Mononuclear cell (primary cell): ENCODE results near the gene RRBP1. TPM values are rescaled to one million over a fixed set of nuclear protein-coding genes. Genes with fewer than 3 reads are reported as not detected.

Source experiments
- H3K27me3 ChIP-seq: 2 replicates; pipeline ENCODE4 v1.6.0; 2011; ENCODE audit warnings: low read length, control low read depth; ENCODE audit not compliant: insufficient read depth
- H3K4me1 ChIP-seq: 2 replicates; pipeline ENCODE4 v1.5.1; 2011; ENCODE audit warnings: mild to moderate bottlenecking, low read length, control low read depth; ENCODE audit not compliant: insufficient read depth
- H3K4me3 ChIP-seq: 2 replicates; pipeline ENCODE4 v1.5.1; 2011; ENCODE audit warnings: mild to moderate bottlenecking, low read length, moderate library complexity
- H3K9me3 ChIP-seq: 2 replicates; pipeline ENCODE4 v1.5.1; 2011; ENCODE audit warnings: low read depth, mild to moderate bottlenecking, control low read depth, low read length
- total RNA-seq: library from RNA; depleted of rRNA; stranded (reverse); fragments of >200 nt; gene quantifications from one replicate; pipeline ENCODE4 v1.2.3, GENCODE V29; 2012

The RRBP1 gene
- total RNA-seq, 1 donor, result 16.4 TPM

- Histone ChIP-seq H3K9me3 (no peaks in the 10 kb centered on the region), H3K27me3 (no peaks in the 10 kb centered on the region), H3K4me3 (no peak overlapping the region), H3K4me1 (peaks cover 29% of the 10 kb centered on the region)
Observed at GRCh38 chr20:17614812-17615644, 67.0 kb downstream of the RRBP1 start.

- Histone ChIP-seq H3K4me3 (no peak overlapping the region), H3K4me1 (peaks cover 37% of the 10 kb centered on the region), H3K9me3 (no peaks in the 10 kb centered on the region), H3K27me3 (no peaks in the 10 kb centered on the region)
Observed at GRCh38 chr20:17614176-17614811, 67.7 kb downstream of the RRBP1 start.

GRCh38 chr20:17613328-17614175 lies 68.5 kb downstream of the RRBP1 start:
- Histone ChIP-seq H3K9me3 (no peaks in the 10 kb centered on the region), H3K27me3 (no peaks in the 10 kb centered on the region), H3K4me3 (no peak overlapping the region), H3K4me1 (peaks cover 40% of the 10 kb centered on the region)

- Histone ChIP-seq H3K4me1 (peaks cover 40% of the 10 kb centered on the region), H3K27me3 (no peaks in the 10 kb centered on the region), H3K4me3 (no peak overlapping the region), H3K9me3 (no peaks in the 10 kb centered on the region)
Observed at GRCh38 chr20:17612992-17613327, 69.1 kb downstream of the RRBP1 start.

- Histone ChIP-seq H3K4me3 (no peak overlapping the region), H3K27me3 (no peaks in the 10 kb centered on the region), H3K9me3 (no peaks in the 10 kb centered on the region), H3K4me1 (peaks cover 40% of the 10 kb centered on the region)
Observed at GRCh38 chr20:17612287-17612991, 69.6 kb downstream of the RRBP1 start.

- H3K4me1 ChIP-seq, result peaks cover 40% of the 10 kb centered on the region
- no peak overlapping the region for H3K4me3 ChIP-seq
Observed at GRCh38 chr20:17611540-17612286, 70.3 kb downstream of the RRBP1 start.

GRCh38 chr20:17611290-17611539 lies 70.8 kb downstream of the RRBP1 start:
- Histone ChIP-seq H3K4me1 (peaks cover 40% of the 10 kb centered on the region), H3K9me3 (no peaks in the 10 kb centered on the region), H3K27me3 (no peaks in the 10 kb centered on the region), H3K4me3 (no peak overlapping the region)

More at GRCh38 chr20:17611540-17612286, 70.3 kb downstream of the RRBP1 start:
- Histone ChIP-seq H3K9me3 (no peaks in the 10 kb centered on the region), H3K27me3 (no peaks in the 10 kb centered on the region)

- Histone ChIP-seq H3K4me3 (no peak overlapping the region), H3K4me1 (peaks cover 40% of the 10 kb centered on the region), H3K27me3 (no peaks in the 10 kb centered on the region), H3K9me3 (no peaks in the 10 kb centered on the region)
Observed at GRCh38 chr20:17610566-17611289, 71.3 kb downstream of the RRBP1 start.

GRCh38 chr20:17609811-17610377 lies 72.1 kb downstream of the RRBP1 start:
- no peak overlapping the region for H3K4me3 ChIP-seq
- H3K4me1 ChIP-seq, result peaks cover 40% of the 10 kb centered on the region
- H3K27me3 ChIP-seq, result no peaks in the 10 kb centered on the region
- no peaks in the 10 kb centered on the region for H3K9me3 ChIP-seq

- no peaks in the 10 kb centered on the region for H3K27me3 ChIP-seq
- no peaks in the 10 kb centered on the region for H3K9me3 ChIP-seq
- H3K4me1 ChIP-seq, result peaks cover 40% of the 10 kb centered on the region
- no peak overlapping the region for H3K4me3 ChIP-seq
Observed at GRCh38 chr20:17608701-17609497, 73.1 kb downstream of the RRBP1 start.

- Histone ChIP-seq H3K9me3 (no peaks in the 10 kb centered on the region), H3K27me3 (no peaks in the 10 kb centered on the region), H3K4me1 (peaks cover 19% of the 10 kb centered on the region), H3K4me3 (no peak overlapping the region)
Observed at GRCh38 chr20:17606001-17606400, 76.0 kb downstream of the RRBP1 start.

- no peaks in the 10 kb centered on the region for H3K9me3 ChIP-seq
- H3K4me3 ChIP-seq, result no peak overlapping the region
- H3K27me3 ChIP-seq, result no peaks in the 10 kb centered on the region
- peaks cover 12% of the 10 kb centered on the region for H3K4me1 ChIP-seq
Observed at GRCh38 chr20:17605131-17605660, 76.8 kb downstream of the RRBP1 start.

GRCh38 chr20:17602493-17602892 lies 79.5 kb downstream of the RRBP1 start:
- Histone ChIP-seq H3K4me3 (no peak overlapping the region), H3K9me3 (no peaks in the 10 kb centered on the region), H3K4me1 (no peaks in the 10 kb centered on the region), H3K27me3 (no peaks in the 10 kb centered on the region)
